Measurements from ENCODE around the gene PLXND1.

The PLXND1 gene

DNA sequence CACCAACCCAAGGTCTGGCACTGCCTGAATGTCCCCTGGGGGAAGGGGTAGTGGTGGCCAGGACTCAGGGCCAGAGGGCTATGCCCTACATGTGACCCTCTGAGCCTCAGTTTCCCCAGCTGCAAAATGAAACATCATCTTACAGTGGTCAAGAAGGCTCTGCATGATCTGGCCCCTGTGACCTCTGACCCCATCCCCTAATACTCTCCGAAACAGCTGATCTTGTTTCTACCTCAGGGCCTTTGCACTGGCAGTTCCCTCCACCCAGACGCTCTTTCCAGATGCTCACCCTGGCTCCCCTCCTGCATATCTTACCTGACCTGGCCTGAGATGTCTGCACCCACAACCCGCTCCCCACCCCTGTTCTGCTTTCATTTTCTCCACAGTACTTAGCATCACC is 21.8 kb downstream of the PLXND1 start:
- DNase-seq, result no peak

- DNase-seq, result no peak
Observed at GRCh38 chr3:129583289-129583688, 23.2 kb downstream of the PLXND1 start.

DNA sequence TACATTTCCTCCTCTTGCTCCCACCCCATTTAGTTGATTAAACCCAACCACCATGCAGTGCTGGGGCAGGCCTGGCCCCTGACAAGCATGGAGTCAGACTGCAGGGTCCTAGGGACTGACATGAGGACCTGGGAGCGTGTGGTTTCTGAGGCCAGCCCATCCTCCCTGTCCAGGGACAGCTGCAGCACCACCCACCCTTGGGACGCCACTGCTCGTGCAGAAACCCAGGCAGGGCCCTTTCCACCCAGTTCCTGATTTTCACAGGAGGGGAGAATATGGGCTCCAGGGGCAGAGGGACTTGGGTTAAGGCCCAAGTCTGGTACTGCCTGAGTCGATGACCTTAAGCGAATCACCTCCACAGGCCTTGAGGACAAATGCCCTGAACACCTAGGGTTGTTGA is 23.7 kb downstream of the PLXND1 start:
- DNase-seq, result no peak

- no peak for DNase-seq
Observed at GRCh38 chr3:129581623-129582022, 24.9 kb downstream of the PLXND1 start.

DNA sequence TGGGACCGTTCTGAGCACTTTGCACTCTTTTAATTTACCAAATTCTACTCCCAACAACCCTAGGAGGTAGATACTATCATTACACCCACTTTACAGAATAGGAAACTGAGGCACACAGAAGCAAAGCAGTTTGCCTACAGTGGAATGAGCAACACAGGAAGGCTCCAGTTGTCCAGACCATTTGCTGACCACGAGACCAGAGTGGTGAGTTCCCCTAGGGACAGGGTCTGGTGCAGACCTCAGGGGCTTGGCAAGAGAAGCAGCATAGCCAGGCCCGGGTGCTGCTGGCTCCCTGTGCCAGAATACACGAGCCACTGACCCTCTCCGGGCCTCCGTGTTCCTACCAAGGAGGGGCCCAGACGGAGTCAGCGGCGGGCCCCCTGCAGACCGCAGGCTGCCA is 26.5 kb downstream of the PLXND1 start:
- no peak for DNase-seq

DNA sequence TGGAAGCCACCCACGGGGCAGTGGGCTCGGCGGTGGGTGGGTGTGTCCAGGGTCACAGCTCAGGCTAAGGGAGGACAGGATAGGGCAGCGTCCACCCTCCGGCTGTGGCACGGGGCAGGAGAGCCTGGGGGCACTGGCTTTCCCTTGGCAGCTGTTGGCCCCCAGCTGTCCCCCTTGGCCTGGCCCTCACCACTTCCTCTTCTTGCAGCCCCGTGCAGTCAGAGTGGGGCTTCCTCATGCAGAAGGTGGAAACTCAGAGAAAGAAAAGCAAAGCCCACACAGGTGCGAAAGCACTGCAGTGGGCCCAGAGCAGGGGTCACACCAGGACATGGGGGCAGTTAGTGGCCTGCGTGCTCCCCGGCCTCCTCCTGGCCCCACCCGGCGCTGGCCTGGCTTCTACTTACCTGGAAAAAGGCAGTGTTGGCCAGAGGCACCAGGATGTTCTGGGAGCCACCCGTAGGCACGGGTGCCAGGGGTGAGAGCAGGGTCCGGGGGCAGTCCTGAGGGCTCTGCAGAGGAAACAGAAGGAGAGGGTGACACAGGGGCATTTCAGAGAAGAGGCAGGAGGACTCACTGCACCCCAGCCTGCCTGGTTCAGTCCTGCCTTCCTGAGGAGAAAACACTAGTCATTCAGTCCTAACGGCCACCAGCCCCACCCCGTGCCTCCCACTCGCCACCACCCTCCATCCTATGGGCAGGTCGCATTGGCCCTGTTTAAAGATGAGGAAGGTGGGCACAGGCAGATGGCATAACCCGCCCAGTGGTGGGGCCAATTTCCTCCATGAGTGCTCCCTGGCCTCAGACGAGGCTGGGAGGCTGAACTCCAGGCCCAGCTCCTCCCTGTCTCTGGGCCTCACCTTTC is 28.3 kb downstream of the PLXND1 start:
- peak in 5 of 14 donors; percentile 10 to 35 (median 29) for DNase-seq

DNA sequence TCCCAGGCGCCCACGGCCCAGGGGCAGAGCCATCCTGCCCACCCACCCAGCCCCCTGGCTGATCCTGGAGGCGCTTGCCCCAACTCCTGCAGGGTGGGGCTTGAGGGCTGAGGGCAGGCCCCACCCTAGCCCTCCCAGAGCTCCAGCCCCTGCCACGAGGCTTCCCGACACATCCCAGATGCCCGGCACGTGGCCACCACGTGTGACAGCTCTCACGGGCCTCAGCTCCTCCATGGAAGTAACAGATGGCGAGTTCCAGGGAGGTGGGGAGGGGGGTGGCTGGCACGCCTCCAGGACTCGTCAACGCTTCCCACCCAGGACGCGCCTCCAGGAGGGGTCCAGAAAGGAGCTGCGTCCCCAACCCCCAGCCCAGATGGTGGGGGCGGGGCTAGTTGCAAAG is 29.1 kb downstream of the PLXND1 start:
- DNase-seq, result peak in 3 of 14 donors; percentile 15 to 38 (median 29)

- no peak for DNase-seq
Observed at GRCh38 chr3:129576514-129577352, 29.7 kb downstream of the PLXND1 start.

DNA sequence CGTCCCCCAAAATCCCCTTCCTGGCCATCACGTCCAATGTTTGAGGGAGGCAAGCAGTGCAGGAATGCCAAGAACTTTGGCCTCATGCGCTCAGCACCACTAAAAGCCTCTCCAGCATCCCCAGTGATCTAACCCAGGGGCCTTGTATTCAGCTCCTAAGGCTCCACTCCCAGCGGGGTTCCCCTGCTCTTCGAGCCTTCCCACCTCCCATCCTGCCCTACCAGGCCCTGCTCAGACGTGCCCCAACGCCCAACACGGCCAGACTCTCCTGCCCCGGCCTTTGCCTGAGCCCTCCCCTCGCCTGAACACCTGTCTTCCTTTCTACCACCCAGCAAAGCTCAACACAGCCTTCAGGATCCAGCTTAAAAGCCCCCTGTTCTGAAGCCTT is 30.5 kb downstream of the PLXND1 start:
- DNase-seq, result no peak

- no peak for DNase-seq
Observed at GRCh38 chr3:129575233-129575996, 31.1 kb downstream of the PLXND1 start.

- DNase-seq, result no peak
Observed at GRCh38 chr3:129574206-129574605, 32.3 kb downstream of the PLXND1 start.

- no peak for DNase-seq
Observed at GRCh38 chr3:129573493-129573892, 33.0 kb downstream of the PLXND1 start.

GRCh38 chr3:129572603-129573002 is 33.9 kb downstream of the PLXND1 start:
- DNase-seq, result no peak

DNA sequence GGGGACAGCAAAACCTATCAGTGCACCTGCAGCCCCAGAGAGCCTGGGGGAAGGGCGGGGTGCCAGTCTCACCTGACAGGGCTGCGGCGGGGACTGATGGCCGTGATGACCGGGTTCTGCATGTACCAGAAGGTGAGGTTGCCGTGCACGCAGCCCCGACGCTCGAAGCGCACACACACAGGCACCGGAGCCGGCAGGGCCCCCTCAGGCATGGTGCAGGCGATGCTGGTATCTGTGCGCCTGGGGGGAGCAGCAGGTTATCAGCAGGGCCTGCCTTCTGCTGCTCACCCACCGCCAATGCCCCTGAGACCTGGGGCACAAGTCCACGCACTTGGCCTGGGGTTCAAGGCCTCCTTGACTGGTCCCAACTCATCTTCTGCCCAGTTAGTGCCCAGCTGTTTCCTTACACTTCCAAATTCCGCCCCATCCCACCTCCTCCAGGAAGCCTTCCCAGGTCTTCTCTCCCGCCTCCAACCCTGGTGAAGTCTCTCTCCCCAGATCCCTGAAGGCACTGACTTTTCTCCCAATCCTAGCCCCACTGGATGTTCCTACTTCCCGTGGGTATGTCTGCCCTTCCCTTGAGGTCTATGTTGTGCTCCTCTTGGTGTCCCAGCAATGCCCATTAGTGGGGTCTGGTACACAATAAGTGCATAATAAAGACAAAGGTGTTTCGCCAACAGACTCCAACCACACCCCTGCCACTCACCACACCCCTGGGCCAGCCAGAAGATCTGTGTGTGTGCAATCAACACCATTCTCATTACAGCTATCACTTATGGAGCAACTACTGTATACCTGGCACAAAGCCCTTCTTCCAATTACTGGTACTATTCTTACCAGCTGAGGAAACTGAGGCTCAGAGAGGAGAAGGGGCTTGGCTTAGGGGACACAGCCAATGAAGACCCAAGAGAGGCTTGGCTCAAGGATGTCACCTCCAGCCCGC is 34.6 kb downstream of the PLXND1 start:
- DNase-seq, result no peak

- DNase-seq, result no peak
Observed at GRCh38 chr3:129569856-129570255, 36.6 kb downstream of the PLXND1 start.

GRCh38 chr3:129567939-129568338 is 38.5 kb downstream of the PLXND1 start:
- DNase-seq, result no peak

DNA sequence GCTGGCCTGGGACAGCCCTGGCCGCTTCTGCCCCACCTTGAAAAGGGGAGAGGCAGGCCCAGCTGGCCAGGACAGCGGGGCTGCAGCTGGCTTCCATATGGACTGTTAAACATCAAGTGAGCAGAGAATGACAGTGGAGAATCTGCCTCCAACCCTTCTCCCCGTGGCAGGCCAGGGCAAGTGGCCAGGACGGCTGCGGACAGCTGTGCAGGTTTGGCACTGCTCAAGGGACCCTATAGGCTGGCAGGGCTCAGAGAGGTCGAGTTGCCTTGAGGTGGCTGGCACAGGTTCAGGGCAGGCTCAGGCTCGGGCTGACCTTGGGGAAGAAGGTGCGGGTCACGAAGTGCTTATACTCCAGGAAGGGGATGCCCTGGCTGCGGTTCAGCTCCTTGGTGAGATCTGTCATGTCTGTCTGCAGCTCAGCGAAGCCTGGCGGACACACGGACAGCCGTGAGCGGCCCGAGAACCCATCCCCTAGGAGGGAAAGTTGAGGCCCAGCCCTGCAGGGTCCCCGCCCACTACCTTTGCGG is 39.2 kb downstream of the PLXND1 start:
- DNase-seq, result no peak

DNA sequence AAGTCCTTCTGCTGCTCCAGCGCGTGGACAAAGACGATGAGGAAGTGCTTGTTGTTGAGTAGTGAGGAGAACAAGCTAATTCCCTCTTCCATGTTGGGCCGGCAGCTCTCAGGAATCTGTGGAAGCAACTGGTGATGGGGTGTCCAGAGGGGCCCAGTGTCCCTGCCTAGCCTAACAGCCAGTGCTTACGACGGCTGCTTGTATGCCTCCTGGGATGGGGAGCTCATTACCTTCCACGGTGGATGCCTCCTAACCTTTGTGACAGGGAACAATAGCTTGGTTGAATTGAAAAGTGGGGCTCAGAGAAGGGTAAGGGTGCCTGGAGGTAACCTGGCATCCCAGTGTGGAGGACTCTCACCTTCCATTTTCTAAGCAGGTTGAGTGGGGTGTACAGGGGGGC is 40.6 kb downstream of the PLXND1 start:
- no peak for DNase-seq

GRCh38 chr3:129564981-129565644 is 41.4 kb downstream of the PLXND1 start:
- no peak for DNase-seq

GRCh38 chr3:129563850-129564535 is 42.5 kb downstream of the PLXND1 start:
- no peak for DNase-seq
